Keratinocyte (primary cell): ENCODE results near the gene C11orf16.

Experiments used
- CTCF ChIP-seq, 3 experiments: IDR thresholded peaks in 1 of 3; conservative IDR thresholded peaks in 1 of 3; optimal IDR thresholded peaks in 1 of 3; 2 replicates in 2 of 3; 3 replicates in 1 of 3; pipeline versions ENCODE3 to v1.5.1; 2011; ENCODE audit warnings: low read length in 3 of 3, mild to moderate bottlenecking in 3 of 3, moderate library complexity in 2 of 3, control low read depth in 1 of 3, inconsistent platforms in 1 of 3; ENCODE audit not compliant: insufficient read depth in 2 of 3; ENCODE audit errors: extremely low read depth in 1 of 3
- EZH2 ChIP-seq: IDR thresholded peaks from one replicate; pipeline ENCODE4 v1.6.1; 2012; ENCODE audit warnings: inconsistent platforms, mild to moderate bottlenecking, low read length, moderate library complexity

DNA sequence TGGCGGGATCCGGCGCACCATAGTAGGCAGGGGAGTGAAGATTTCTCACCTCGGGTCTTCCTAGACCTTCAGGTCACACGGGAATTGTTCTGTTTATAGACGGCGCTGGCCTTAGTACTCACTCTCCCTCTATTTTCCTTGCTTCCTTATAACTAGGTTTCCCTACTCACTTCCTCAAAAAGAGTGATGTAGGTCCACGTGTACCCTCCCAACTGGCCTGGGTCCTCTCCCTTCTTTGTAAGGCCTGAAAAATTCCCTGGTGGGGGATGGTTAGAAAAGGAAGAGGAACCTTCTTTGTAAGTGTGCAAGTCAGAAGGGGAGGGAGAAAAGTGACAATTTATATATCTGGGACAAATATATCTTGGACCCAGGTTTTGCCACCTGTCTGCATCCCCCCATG, 34.4 kb upstream of the C11orf16 start:
- TF ChIP-seq CTCF (optimal IDR thresholded peaks at IDR 0.05 in 1 of 3, IDR thresholded peaks at IDR 0.05 in 1 of 3, conservative IDR thresholded peaks at IDR 0.05 in 1 of 3; ENCODE audit: extremely low read depth in 1 of 3, insufficient read depth in 2 of 3, low read length in 3 of 3) (no peak), EZH2 (no peak)
